HFF-Myc (cell line): ENCODE measurements around the gene ARFGAP1.
"Not testable (repeated sequence)": the region's sequence is repeated elsewhere in the genome, so short reads cannot be mapped to it uniquely, and the experiment has no call there.

Source experiments
- DNase-seq: peaks from one replicate; pipeline ENCODE4 v3.0.0-alpha.2; 2011; ENCODE audit warnings: low read depth; ENCODE audit errors: extremely low read depth
- H3K4me3 ChIP-seq: replicated peaks from 2 replicates; pipeline ENCODE4 v1.5.1; 2011; ENCODE audit warnings: low read depth, mild to moderate bottlenecking, control low read depth, low read length
- TF ChIP-seq, protein P1 (sequence below): IDR thresholded peaks from 2 replicates; pipeline ENCODE4 v1.5.1; 2012; ENCODE audit warnings: mild to moderate bottlenecking, low read depth, low read length, control low read depth; ENCODE audit errors: missing control alignments

Gene ARFGAP1

DNA sequence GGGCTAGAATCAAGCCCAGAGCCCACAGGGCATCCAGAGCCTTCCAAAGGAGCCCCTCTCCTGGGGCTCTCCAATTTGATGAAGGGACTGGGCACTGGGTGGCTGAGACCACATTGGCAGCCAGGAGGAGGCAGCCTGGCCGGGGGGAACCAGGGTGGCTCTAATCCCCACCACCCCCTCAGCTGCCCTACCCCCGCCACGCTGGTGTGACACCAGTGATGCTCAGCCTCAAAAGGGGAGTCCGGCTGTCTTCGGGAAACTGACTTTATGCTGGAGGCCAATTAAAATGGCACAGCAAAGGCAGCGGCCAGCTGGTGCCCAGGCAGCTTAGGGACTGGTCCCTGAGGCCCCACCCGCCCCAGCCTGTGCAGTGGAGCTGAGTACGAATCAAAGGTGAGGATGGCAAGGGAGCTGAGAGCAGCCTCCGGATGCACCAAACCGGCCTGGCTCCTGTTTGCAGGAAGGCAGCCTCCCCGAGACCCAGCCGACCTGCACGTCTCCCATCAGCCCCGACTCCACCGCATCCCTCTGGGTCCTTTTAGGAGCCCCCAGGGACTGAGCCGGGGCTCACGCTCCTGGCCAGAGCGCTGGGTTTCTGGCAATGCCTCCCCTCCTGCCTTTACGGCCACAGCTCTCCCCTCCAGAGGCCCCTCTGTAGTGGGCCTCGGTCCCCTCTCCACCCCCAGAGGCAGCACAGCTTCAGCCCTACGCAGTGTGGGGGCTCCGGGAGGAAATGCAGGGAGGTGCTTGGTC lies 60.1 kb downstream of the ARFGAP1 start:
- TF ChIP-seq, protein P1, sequence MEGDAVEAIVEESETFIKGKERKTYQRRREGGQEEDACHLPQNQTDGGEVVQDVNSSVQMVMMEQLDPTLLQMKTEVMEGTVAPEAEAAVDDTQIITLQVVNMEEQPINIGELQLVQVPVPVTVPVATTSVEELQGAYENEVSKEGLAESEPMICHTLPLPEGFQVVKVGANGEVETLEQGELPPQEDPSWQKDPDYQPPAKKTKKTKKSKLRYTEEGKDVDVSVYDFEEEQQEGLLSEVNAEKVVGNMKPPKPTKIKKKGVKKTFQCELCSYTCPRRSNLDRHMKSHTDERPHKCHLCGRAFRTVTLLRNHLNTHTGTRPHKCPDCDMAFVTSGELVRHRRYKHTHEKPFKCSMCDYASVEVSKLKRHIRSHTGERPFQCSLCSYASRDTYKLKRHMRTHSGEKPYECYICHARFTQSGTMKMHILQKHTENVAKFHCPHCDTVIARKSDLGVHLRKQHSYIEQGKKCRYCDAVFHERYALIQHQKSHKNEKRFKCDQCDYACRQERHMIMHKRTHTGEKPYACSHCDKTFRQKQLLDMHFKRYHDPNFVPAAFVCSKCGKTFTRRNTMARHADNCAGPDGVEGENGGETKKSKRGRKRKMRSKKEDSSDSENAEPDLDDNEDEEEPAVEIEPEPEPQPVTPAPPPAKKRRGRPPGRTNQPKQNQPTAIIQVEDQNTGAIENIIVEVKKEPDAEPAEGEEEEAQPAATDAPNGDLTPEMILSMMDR, result no peak
- no peak for DNase-seq
- no peak overlapping the region for H3K4me3 ChIP-seq

DNA sequence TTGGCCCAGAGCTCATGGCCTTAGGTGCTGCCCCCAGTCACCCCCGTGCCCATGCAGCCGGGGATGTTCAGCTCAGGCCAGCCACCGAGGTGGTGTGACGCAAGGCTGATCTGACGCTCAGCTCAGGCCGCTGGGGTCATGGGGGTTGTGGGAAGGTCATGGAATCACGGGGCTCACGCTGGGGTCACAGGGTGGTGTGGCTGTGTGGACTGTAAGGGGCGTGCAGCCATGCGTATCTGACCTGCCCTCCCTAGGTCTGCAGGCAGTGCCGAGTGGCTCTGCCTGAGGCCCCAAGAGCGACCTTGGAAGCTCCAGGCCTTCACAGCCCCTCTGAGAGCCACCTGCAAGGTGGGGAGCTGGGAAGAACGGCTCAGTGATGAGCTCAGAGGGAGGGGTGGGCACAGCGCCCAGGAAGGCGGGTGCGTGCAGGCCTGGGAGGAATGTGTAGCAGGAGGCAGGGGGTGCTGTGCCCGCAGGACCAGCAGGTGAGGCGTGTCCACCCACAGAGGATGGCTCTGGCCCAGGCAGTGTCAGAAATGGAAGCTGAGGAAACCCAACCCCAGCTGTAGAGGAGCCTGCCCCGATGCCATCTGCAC lies 60.7 kb downstream of the ARFGAP1 start:
- TF ChIP-seq, protein P1, result no peak
- DNase-seq, result no peak

DNA sequence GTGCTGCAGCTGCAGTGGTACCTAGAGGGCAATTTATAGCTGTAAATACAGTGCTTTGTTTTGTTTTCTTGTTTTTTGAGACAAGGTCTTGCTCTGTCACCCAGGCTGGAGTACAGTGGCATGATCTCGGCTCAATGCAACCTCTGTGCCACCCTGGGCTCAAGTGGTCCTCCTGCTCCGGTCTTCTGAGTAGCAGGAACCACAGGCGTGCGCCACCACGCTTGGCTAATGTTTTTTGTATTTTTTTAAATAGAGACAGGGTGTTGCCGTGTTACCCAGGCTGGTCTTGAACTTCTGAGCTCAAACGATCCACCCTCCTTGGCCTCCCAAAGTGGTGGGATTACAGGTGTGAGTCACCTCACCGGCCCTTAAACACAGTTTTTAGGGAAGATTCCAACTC lies 61.7 kb downstream of the ARFGAP1 start:
- no peak for DNase-seq
- TF ChIP-seq, protein P1, result no peak
- H3K4me3 ChIP-seq, result no peak overlapping the region

More for the DNA sequence above, 60.7 kb downstream of the ARFGAP1 start:
- H3K4me3 ChIP-seq, result no peak overlapping the region

DNA sequence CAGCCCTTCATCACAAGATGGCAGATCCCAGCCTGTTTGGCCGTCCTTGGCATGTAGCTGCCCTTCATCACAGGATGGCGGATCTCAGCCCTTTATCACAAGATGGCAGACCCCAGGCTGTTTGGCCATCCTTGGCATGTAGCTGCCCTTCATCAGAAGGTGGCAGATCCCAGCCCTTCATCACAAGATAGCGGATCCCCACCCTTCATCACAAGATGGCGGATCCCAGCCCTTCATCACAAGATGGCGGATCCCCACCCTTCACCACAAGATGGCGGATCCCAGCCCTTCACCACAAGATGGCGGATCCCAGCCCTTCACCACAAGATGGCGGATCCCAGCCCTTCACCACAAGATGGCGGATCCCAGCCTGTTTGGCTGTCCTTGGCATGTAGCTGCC lies 62.4 kb downstream of the ARFGAP1 start:
- DNase-seq, H3K4me3 ChIP-seq: not testable (repeated sequence)

DNA sequence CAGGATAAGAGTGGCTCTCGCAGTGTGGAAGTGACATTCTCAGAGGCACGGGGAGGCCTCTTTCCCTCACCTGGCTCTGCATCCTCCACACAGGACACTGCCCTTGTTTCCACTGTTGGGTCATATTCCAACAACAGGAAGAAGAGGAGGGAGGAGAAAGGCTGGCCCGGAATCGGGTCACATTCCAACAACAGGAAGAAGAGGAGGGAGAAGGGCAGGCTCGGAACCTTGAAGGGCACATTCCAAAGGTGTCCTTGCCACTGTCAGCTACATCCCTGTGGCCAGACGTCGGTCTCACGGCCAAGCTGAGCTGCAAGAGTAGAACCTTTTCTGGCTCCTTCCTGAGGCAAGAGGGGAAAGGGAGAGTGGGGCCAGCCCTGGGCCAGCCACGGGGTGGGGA lies 63.1 kb downstream of the ARFGAP1 start:
- DNase-seq, result no peak
- TF ChIP-seq, protein P1, result no peak
- H3K4me3 ChIP-seq, result no peak overlapping the region

DNA sequence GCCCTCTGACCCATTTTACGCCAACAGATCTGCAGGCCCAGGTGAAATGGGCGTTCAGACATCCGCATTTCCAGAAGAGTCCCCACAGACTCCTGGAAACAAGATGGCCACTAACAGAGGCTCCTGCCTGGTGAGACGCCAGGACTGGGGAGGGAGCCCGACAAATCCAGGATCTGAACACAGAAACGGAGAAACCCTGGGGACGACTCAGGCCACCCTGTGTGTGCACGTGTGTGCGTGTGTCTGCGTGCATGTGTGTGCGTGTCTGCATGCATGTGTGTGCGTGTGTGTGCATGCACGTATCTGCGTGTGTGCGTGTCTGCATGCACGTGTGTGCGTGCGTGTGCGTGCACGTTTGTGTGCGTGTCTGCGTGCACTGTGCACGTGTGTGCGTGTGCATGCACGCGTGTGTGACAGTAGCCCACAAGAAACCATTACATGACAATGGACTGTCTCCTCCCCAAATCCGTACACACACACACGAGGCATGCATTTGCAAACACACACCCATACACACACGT lies 63.7 kb downstream of the ARFGAP1 start:
- no peak overlapping the region for H3K4me3 ChIP-seq
- TF ChIP-seq, protein P1, result no peak
- no peak for DNase-seq

DNA sequence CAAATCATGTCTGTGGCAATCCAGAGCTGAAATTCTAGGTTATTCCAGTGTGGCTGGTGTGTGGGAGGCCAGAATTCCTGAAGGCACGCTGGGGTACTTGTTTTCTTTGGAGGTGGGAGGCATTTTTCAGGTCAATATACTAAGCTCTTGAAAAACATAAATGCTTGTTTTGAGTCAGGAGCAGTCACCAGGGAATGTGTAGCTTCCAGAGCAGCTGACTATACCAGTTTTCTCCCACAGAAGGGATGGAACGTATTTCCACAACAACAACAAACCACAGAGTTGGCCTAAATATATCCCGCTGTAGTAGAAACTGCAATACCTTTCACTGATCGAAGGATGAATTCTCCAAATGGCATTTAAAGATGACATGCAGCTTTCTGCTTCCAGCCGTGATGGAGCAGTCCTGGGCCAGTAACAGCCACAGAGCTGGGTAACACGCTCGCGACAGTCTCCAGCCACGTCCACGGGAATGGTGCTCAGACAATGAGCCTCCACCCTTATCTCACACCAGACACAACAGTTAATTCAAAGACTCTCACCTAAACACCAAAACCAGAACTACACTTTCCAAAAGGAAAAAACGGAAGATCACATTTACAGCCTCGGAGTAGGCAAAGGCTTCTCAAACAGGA lies 65.3 kb downstream of the ARFGAP1 start:
- TF ChIP-seq, protein P1, result no peak
- no peak overlapping the region for H3K4me3 ChIP-seq
- DNase-seq, result no peak
